Spleen (tissue), 7 donors: ENCODE measurements around the gene DIRAS1.

Experiments
- CTCF ChIP-seq, 11 experiments: fragments of 200-600 bp in 7 of 11; fragments of 450-650 bp in 4 of 11; sonication (generic) in 4 of 11; IDR thresholded peaks in 8 of 11; conservative IDR thresholded peaks in 3 of 11; 1 replicate in 7 of 11; 2 replicates in 4 of 11; pipeline versions ENCODE4 v1.4.0 to v1.8.0; 2016 to 2021; ENCODE audit warnings: antibody characterized with exemption in 11 of 11, inconsistent platforms in 4 of 11, mild to moderate bottlenecking in 1 of 11
- POLR2AphosphoS5 ChIP-seq, 3 donors: sonication (generic); formaldehyde crosslinking; IDR thresholded peaks; one replicate each; pipeline ENCODE4 v1.5.1; 2017; ENCODE audit warnings: antibody characterized with exemption in 3 of 3
- donor health status: DM: no; HTN: no; CAD: no; lungs with moderate emphysema.
- donor health status: DM: no; HTN: no; CAD: no.
- donor health status: DM: no; HTN: no; CAD: no.

- TF ChIP-seq CTCF (IDR thresholded peaks at IDR 0.05 in 8 of 11, conservative IDR thresholded peaks at IDR 0.05 in 3 of 11) (no peak), POLR2AphosphoS5 (IDR thresholded peaks at IDR 0.05) (no peak)
Observed at GRCh38 chr19:2701361-2702169, 19.6 kb downstream of the DIRAS1 start.
